Neuronal stem cell (in vitro differentiated cells): ENCODE data around the gene PRR33.
"Not testable (repeated sequence)": the region's sequence is repeated elsewhere in the genome, so short reads cannot be mapped to it uniquely, and the experiment has no call there.

Experiments used
- DNase-seq: peaks from one replicate; pipeline ENCODE4 v3.0.0-alpha.2; 2013; ENCODE audit warnings: low spot score
- H2AFZ ChIP-seq: one replicate; pipeline ENCODE4 v1.6.1; 2013; ENCODE audit warnings: mild to moderate bottlenecking, low read length, inconsistent platforms
- H2AK5ac ChIP-seq: 2 replicates; pipeline ENCODE4 v1.6.1; 2013; ENCODE audit warnings: low read depth, mild to moderate bottlenecking, inconsistent platforms, low read length, moderate library complexity, mixed read lengths
- H2BK120ac ChIP-seq: 2 replicates; pipeline ENCODE4 v1.6.1; 2013; ENCODE audit warnings: low read depth, mild to moderate bottlenecking, inconsistent platforms, low read length, moderate library complexity, mixed read lengths
- H2BK12ac ChIP-seq: one replicate; pipeline ENCODE4 v1.6.1; 2013; ENCODE audit warnings: low read length, inconsistent platforms
- H2BK15ac ChIP-seq: 2 replicates; pipeline ENCODE4 v1.6.1; 2013; ENCODE audit warnings: mild to moderate bottlenecking, low read length, inconsistent platforms, mixed read lengths
- H2BK5ac ChIP-seq: one replicate; pipeline ENCODE4 v1.6.1; 2013; ENCODE audit warnings: inconsistent platforms, mild to moderate bottlenecking, low read length, moderate library complexity
- H3K14ac ChIP-seq: one replicate; pipeline ENCODE4 v1.6.1; 2013; ENCODE audit warnings: low read length, inconsistent platforms
- H3K18ac ChIP-seq: 2 replicates; pipeline ENCODE4 v1.6.1; 2013; ENCODE audit warnings: low read length, inconsistent platforms
- H3K23ac ChIP-seq: 2 replicates; pipeline ENCODE4 v1.6.1; 2013; ENCODE audit warnings: low read depth, mild to moderate bottlenecking, mixed read lengths, low read length, inconsistent platforms; ENCODE audit not compliant: poor library complexity
- H3K27ac ChIP-seq: replicated peaks from 3 replicates; pipeline ENCODE4 v1.5.1; 2013; ENCODE audit warnings: low read length, inconsistent platforms
- H3K27me3 ChIP-seq, 3 experiments: 2 replicates each; pipeline ENCODE4 v1.6.1; 2013; ENCODE audit warnings: low read length in 3 of 3, mild to moderate bottlenecking in 2 of 3, inconsistent platforms in 1 of 3, low read depth in 1 of 3, mixed read lengths in 1 of 3, moderate library complexity in 1 of 3; ENCODE audit not compliant: control insufficient read depth in 3 of 3, insufficient read depth in 3 of 3
- H3K36me3 ChIP-seq, 2 donors: replicated peaks in 1 of 2; 2 replicates each; pipeline ENCODE4 v1.6.1; 2013; ENCODE audit warnings: low read length in 2 of 2; ENCODE audit not compliant: control insufficient read depth in 2 of 2, insufficient read depth in 2 of 2
- H3K4ac ChIP-seq: 2 replicates; pipeline ENCODE4 v1.6.1; 2013; ENCODE audit warnings: inconsistent platforms, mild to moderate bottlenecking, low read length, moderate library complexity
- H3K4me1 ChIP-seq, 2 donors: 1 replicate in 1 of 2; 2 replicates in 1 of 2; pipeline ENCODE4 v1.6.1; 2013; ENCODE audit warnings: low read length in 2 of 2, low read depth in 1 of 2; ENCODE audit not compliant: control insufficient read depth in 2 of 2, insufficient read depth in 1 of 2
- H3K4me2 ChIP-seq: one replicate; pipeline ENCODE4 v1.6.1; 2013; ENCODE audit warnings: mild to moderate bottlenecking, low read length, inconsistent platforms; ENCODE audit not compliant: insufficient read depth, poor library complexity, severe bottlenecking
- H3K4me3 ChIP-seq, 2 donors: 2 replicates each; pipeline ENCODE4 v1.5.1; 2013; ENCODE audit warnings: low read length in 2 of 2, mild to moderate bottlenecking in 2 of 2, inconsistent platforms in 1 of 2, moderate library complexity in 1 of 2
- H3K79me1 ChIP-seq: one replicate; pipeline ENCODE4 v1.6.1; 2013; ENCODE audit warnings: low read depth, mild to moderate bottlenecking, inconsistent platforms, low read length, moderate library complexity
- H3K9ac ChIP-seq: one replicate; pipeline ENCODE4 v1.6.1; 2013; ENCODE audit warnings: mild to moderate bottlenecking, low read depth, low read length, inconsistent platforms; ENCODE audit not compliant: poor library complexity
- H3K9me3 ChIP-seq, 2 donors: replicated peaks in 1 of 2; 2 replicates each; pipeline versions ENCODE3 to v1.6.1; 2013; ENCODE audit warnings: low read length in 2 of 2, mild to moderate bottlenecking in 2 of 2, inconsistent platforms in 1 of 2, low read depth in 1 of 2, mixed read lengths in 1 of 2, moderate library complexity in 1 of 2; ENCODE audit not compliant: control insufficient read depth in 2 of 2, insufficient read depth in 1 of 2
- H4K8ac ChIP-seq: one replicate; pipeline ENCODE4 v1.6.1; 2013; ENCODE audit warnings: low read depth, mild to moderate bottlenecking, inconsistent platforms, low read length, moderate library complexity
- H4K91ac ChIP-seq: one replicate; pipeline ENCODE4 v1.6.1; 2013; ENCODE audit warnings: low read length, low read depth, mild to moderate bottlenecking, inconsistent platforms; ENCODE audit not compliant: poor library complexity
- WGBS, 2 donors: extraction: QIAGEN DNeasy Blood & Tissue Kit; methylation state at CpG; one replicate each; pipeline ENCODE4 v1.1.7; 2013; ENCODE audit warnings: missing lambda C conversion rate in 2 of 2, mixed read lengths in 1 of 2; ENCODE audit not compliant: insufficient read length in 2 of 2, insufficient replicate concordance in 1 of 2; ENCODE audit errors: extremely low coverage in 2 of 2; 5-methylcytosine and 5-hydroxymethylcytosine counted together

Gene PRR33

DNA sequence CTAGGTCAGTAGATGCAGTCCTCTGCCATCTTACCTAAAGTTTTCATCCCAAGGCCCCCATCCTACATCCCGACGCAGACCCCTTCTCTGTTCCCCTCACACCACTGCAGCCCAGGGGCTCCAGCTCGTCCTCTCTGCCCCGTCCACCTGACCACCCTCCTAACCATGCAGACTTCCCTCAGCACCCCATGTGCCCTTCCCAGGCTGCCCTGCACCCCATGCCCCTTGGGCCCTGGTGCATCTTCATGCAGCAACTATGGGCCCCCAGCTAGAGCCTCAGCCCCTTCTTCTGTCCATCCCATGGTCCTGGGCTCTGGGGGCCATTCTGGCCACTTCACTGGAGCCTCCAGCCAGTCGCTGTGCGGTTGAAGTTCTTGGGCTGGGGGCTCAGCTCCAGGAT lies 2.9 kb downstream of the PRR33 start:
- Histone ChIP-seq H2BK12ac (no peak overlapping the region), H2BK5ac (no peak overlapping the region), H2BK120ac (no peak overlapping the region), H3K27ac (no peak overlapping the region), H4K8ac (no peak overlapping the region), H2BK15ac (peak overlapping the region; percentile 94), H3K9me3 (no peaks in the 10 kb centered on the region), H3K36me3 (no peaks in the 10 kb centered on the region), H3K23ac (no peak overlapping the region), H2AFZ (no peak overlapping the region), H3K14ac (peak overlapping the region; percentile 82), H3K18ac (no peak overlapping the region), H4K91ac (no peak overlapping the region), H3K4me3 (no peak overlapping the region), H2AK5ac (peak overlapping the region; percentile 53), H3K9ac (no peak overlapping the region), H3K4me1 (no peaks in the 10 kb centered on the region), H3K27me3 (peaks cover 0 to 25% (median 5%) of the 10 kb centered on the region in 3 experiments), H3K79me1 (no peaks in the 10 kb centered on the region), H3K4ac (no peak overlapping the region), H3K4me2 (no peak overlapping the region)
- no CpG with 5 or more reads among the region's 6 CpGs for WGBS, 2 donors
- no peak for DNase-seq

GRCh38 chr11:1888347-1888753 lies 3.3 kb downstream of the PRR33 start:
- H2BK12ac ChIP-seq, result peak overlapping the region; percentile 90
- H3K27ac ChIP-seq, result no peak overlapping the region
- no peaks in the 10 kb centered on the region for H3K36me3 ChIP-seq
- peak overlapping the region; percentile 82 for H3K14ac ChIP-seq
- no peak for DNase-seq
- peak overlapping the region; percentile 72 for H3K9ac ChIP-seq
- no peak overlapping the region for H3K4ac ChIP-seq
- peak overlapping the region; percentile 72 for H4K91ac ChIP-seq
- no peaks in the 10 kb centered on the region for H3K4me1 ChIP-seq
- peak overlapping the region; percentile 90 for H2BK5ac ChIP-seq
- no peak overlapping the region for H4K8ac ChIP-seq
- no peak overlapping the region for H2BK120ac ChIP-seq
- H3K4me2 ChIP-seq, result no peak overlapping the region
- no CpG with 5 or more reads among the region's 9 CpGs for WGBS, 2 donors
- no peaks in the 10 kb centered on the region for H3K79me1 ChIP-seq
- peak overlapping the region; percentile 94 for H2BK15ac ChIP-seq
- H3K18ac ChIP-seq, result peak overlapping the region; percentile 38
- H3K23ac ChIP-seq, result peak overlapping the region; percentile 60
- no peaks in the 10 kb centered on the region for H3K9me3 ChIP-seq
- no peak overlapping the region for H3K4me3 ChIP-seq
- H2AFZ ChIP-seq, result no peak overlapping the region
- H3K27me3 ChIP-seq, result peaks cover 0 to 26% (median 5%) of the 10 kb centered on the region in 3 experiments
- H2AK5ac ChIP-seq, result peak overlapping the region; percentile 53

DNA sequence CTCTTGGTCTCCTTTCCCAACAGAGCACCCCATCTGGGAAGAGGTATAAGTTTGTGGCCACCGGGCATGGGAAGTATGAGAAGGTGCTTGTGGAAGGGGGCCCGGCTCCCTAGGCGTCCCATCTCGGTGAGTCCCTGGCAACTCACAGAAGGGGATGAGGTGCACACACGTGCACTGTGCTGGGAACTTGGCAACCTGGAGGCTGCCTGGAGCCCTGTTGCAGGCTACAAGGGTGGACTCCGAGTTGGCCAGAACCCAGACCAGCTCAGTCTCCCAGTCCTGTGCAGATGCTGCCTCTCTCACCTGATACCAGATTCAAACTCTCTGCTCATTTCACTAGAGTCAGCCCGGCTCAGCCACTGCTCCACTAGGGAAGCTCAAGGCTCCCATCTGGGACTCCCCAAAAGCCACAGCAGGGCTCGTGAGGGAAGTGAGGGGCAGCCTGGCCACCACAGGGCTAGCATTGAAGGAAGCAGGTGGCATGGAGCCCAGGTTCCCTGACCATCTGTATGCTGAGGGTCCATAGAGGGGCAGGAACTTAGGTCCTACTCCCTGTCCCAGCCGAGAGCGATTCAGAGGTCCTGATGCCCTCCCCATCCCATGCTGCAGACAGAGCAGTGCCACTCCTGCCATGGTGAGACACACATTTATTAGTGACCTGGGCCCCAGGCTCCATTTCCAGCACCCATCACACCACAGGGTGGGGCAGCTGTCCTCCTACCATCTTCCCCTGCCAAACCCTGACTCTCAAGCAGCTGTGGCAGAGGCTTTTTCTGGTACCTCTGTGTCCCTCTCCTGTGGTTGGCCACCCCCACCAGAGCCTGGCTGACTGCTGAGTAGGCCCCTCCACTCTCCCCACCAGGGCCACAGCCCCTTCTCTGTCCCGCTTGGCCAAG lies 4.0 kb downstream of the PRR33 start:
- Histone ChIP-seq H3K27me3 (peaks cover 0 to 27% (median 5%) of the 10 kb centered on the region in 3 experiments), H3K4me2 (no peak overlapping the region), H2BK5ac (peak overlapping the region; percentile 90), H3K9me3 (no peaks in the 10 kb centered on the region), H4K91ac (peak overlapping the region; percentile 72), H3K27ac (no peak overlapping the region), H3K36me3 (no peaks in the 10 kb centered on the region), H4K8ac (peak overlapping the region; percentile 96), H3K23ac (peak overlapping the region; percentile 60), H2BK12ac (peak overlapping the region; percentile 63), H2AFZ (no peak overlapping the region), H3K14ac (peak overlapping the region; percentile 82), H3K18ac (peak overlapping the region; percentile 28), H2BK120ac (no peak overlapping the region), H2BK15ac (peak overlapping the region; percentile 94), H3K4me3 (no peak overlapping the region), H3K9ac (no peak overlapping the region), H3K4ac (no peak overlapping the region), H2AK5ac (peak overlapping the region; percentile 46), H3K4me1 (peaks cover 0 to 3% of the 10 kb centered on the region in 2 donors), H3K79me1 (no peaks in the 10 kb centered on the region)
- DNase-seq, result no peak
- whole genome bisulfite sequencing, 2 donors, result no CpG with 5 or more reads among the region's 11 CpGs

DNA sequence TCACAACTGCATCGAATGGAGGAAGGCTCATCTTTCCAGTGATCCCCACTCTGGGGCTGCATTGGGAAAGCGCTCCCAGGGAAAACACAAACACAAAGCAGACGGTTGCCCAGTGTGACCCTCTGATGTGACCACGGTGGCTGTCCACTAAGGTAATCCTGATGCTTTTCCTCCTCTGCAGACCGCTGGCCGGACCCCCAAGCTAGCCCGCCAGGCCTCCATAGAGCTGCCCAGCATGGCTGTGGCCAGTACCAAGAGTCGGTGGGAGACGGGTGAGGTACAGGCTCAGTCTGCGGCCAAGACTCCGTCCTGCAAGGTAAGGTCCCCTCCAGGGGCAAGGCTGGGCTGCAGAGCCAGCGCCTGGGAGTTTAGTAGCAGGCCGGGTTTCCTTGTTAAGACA lies 5.1 kb downstream of the PRR33 start:
- H4K8ac ChIP-seq, H2BK15ac ChIP-seq, H3K36me3 ChIP-seq, H2BK12ac ChIP-seq, H3K4ac ChIP-seq, H3K14ac ChIP-seq, H3K4me3 ChIP-seq, H3K23ac ChIP-seq, H3K18ac ChIP-seq, DNase-seq, H2BK5ac ChIP-seq, H2AK5ac ChIP-seq, H3K4me2 ChIP-seq, H2BK120ac ChIP-seq, H4K91ac ChIP-seq, H3K4me1 ChIP-seq, H3K9me3 ChIP-seq, H3K79me1 ChIP-seq, H3K9ac ChIP-seq, H2AFZ ChIP-seq, H3K27ac ChIP-seq: not testable (repeated sequence)
- no CpG with 5 or more reads among the region's 13 CpGs for WGBS, 2 donors
- H3K27me3 ChIP-seq, result peaks cover 0 to 27% (median 5%) of the 10 kb centered on the region in 3 experiments
